ENCODE data around the gene DUSP11.

DUSP11 gene

DNA sequence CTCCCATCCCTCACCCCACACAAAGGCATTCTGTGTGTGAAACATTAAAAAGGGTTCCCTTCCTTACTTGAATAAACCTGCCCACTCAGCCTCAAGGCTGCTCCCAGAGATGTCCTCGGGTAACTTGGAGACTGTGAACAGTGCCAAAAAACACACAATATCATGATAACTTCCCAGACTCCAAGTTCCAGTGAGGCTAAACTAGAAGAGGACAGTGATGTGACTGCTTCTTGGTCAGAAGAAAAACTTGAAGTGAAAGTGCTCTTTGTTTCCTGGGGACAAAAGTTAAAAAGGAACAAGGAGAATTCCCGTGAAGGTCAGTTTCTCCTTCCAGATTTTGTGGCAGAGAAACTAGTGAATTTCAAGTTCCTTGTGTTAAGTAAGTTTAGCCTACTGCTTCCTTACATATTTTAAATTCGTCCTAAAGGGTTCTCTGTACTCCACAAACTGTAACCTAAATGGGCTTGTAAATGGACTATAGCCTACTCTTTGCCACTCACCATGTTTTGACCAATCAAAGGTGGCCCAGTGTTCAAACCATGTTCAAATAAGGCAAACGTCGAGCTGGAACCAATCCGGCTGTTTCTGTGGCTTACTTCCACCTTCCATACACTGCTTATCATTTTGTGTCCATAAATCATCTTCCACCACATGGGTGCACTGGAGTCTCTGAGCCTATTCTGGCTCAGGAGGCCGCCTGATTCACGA lies 63.2 kb downstream of the DUSP11 start:
- DNase-seq: no peak

GRCh38 chr2:73714091-73714490 lies 65.8 kb downstream of the DUSP11 start:
- no peak for DNase-seq
